Activated T-cell treated with anti-CD3 and anti-CD28 coated beads, Interleukin-2, amount 50 U/mL, for 4 hours (primary cell): ENCODE measurements around the gene TNFSF4. TPM values are rescaled to one million over a fixed set of nuclear protein-coding genes. Genes with fewer than 3 reads are reported as not detected.

ENCODE experiments used
- ATAC-seq, 2 donors: fragments of 200-7000 bp; cut with Tn5 transposase; one replicate each; pipeline ENCODE4 v1.10.0; 2021
- DNase-seq: peaks from one replicate; pipeline ENCODE4 v3.0.0-alpha.2; 2020
- H3K27me3 Mint-ChIP-seq: one replicate; pipeline ENCODE4 v1.8.0; 2021; ENCODE audit warnings: low read depth, mixed read lengths
- H3K36me3 Mint-ChIP-seq: one replicate; pipeline ENCODE4 v1.8.0; 2022; ENCODE audit warnings: mixed read lengths; ENCODE audit not compliant: insufficient read depth
- H3K4me1 Mint-ChIP-seq: one replicate; pipeline ENCODE4 v1.8.0; 2021; ENCODE audit warnings: low read depth, mixed read lengths
- H3K4me3 Mint-ChIP-seq: one replicate; pipeline ENCODE4 v1.8.0; 2021; ENCODE audit warnings: mild to moderate bottlenecking, moderate library complexity, mixed read lengths
- H3K9me3 Mint-ChIP-seq: one replicate; pipeline ENCODE4 v1.8.0; 2021; ENCODE audit warnings: mixed read lengths
- total RNA-seq, 3 donors: library from RNA; stranded (reverse); gene quantifications; one replicate each; pipeline ENCODE4 v1.2.1, GENCODE V29; 2021

Gene TNFSF4
- total RNA-seq, 3 donors from 2014 or later = 0.33 to 0.63 (median 0.63) TPM

GRCh38 chr1:173201969-173202368 is 5.2 kb downstream of the TNFSF4 start:
- H3K27me3 Mint-ChIP-seq = no peaks in the 10 kb centered on the region
- H3K4me3 Mint-ChIP-seq = no peak overlapping the region
- DNase-seq (no peak), ATAC-seq (no peak)
- no peaks in the 10 kb centered on the region for H3K9me3 Mint-ChIP-seq
- peaks cover 39% of the 10 kb centered on the region for H3K4me1 Mint-ChIP-seq
- H3K36me3 Mint-ChIP-seq = no peaks in the 10 kb centered on the region

- DNase-seq (no peak), ATAC-seq (peak; percentile 76 to 84)
- Mint-ChIP-seq H3K9me3 (no peaks in the 10 kb centered on the region), H3K36me3 (peaks cover 5% of the 10 kb centered on the region), H3K27me3 (no peaks in the 10 kb centered on the region), H3K4me3 (no peak overlapping the region), H3K4me1 (peaks cover 10% of the 10 kb centered on the region)
Observed at GRCh38 chr1:173195596-173196088, 11.5 kb downstream of the TNFSF4 start.

- H3K4me3 Mint-ChIP-seq = no peak overlapping the region
- no peaks in the 10 kb centered on the region for H3K9me3 Mint-ChIP-seq
- DNase-seq (no peak), ATAC-seq (no peak)
- H3K27me3 Mint-ChIP-seq = no peaks in the 10 kb centered on the region
- peaks cover 10% of the 10 kb centered on the region for H3K4me1 Mint-ChIP-seq
- peaks cover 5% of the 10 kb centered on the region for H3K36me3 Mint-ChIP-seq
Observed at GRCh38 chr1:173193639-173194038, 13.5 kb downstream of the TNFSF4 start.

- ATAC-seq (no peak), DNase-seq (no peak)
- no peak overlapping the region for H3K4me3 Mint-ChIP-seq
- peaks cover 8% of the 10 kb centered on the region for H3K36me3 Mint-ChIP-seq
- peaks cover 8% of the 10 kb centered on the region for H3K4me1 Mint-ChIP-seq
- no peaks in the 10 kb centered on the region for H3K27me3 Mint-ChIP-seq
- H3K9me3 Mint-ChIP-seq = no peaks in the 10 kb centered on the region
Observed at GRCh38 chr1:173191011-173191705, 16.0 kb downstream of the TNFSF4 start.

GRCh38 chr1:173190101-173190936 is 16.8 kb downstream of the TNFSF4 start:
- Mint-ChIP-seq H3K9me3 (no peaks in the 10 kb centered on the region), H3K4me1 (peaks cover 1% of the 10 kb centered on the region), H3K36me3 (peaks cover 8% of the 10 kb centered on the region), H3K27me3 (no peaks in the 10 kb centered on the region), H3K4me3 (no peak overlapping the region)
- ATAC-seq (no peak), DNase-seq (no peak)

- Mint-ChIP-seq H3K4me1 (no peaks in the 10 kb centered on the region), H3K27me3 (no peaks in the 10 kb centered on the region), H3K4me3 (no peak overlapping the region), H3K9me3 (no peaks in the 10 kb centered on the region), H3K36me3 (peaks cover 10% of the 10 kb centered on the region)
- no peak for DNase-seq
- no peak for ATAC-seq
Observed at GRCh38 chr1:173187671-173188237, 19.4 kb downstream of the TNFSF4 start.

- Mint-ChIP-seq H3K4me1 (no peaks in the 10 kb centered on the region), H3K9me3 (no peaks in the 10 kb centered on the region), H3K36me3 (peaks cover 7% of the 10 kb centered on the region), H3K4me3 (no peak overlapping the region), H3K27me3 (no peaks in the 10 kb centered on the region)
- DNase-seq (no peak), ATAC-seq (no peak)
Observed at GRCh38 chr1:173181791-173182190, 25.3 kb downstream of the TNFSF4 start.

GRCh38 chr1:173176246-173176645 is 30.9 kb downstream of the TNFSF4 start:
- DNase-seq = no peak
- Mint-ChIP-seq H3K36me3 (peaks cover 8% of the 10 kb centered on the region), H3K4me3 (no peak overlapping the region), H3K9me3 (peaks cover 26% of the 10 kb centered on the region), H3K27me3 (no peaks in the 10 kb centered on the region), H3K4me1 (no peaks in the 10 kb centered on the region)
- no peak for ATAC-seq

- Mint-ChIP-seq H3K9me3 (peaks cover 31% of the 10 kb centered on the region), H3K36me3 (peaks cover 10% of the 10 kb centered on the region), H3K4me1 (no peaks in the 10 kb centered on the region), H3K4me3 (no peak overlapping the region), H3K27me3 (no peaks in the 10 kb centered on the region)
- no peak for DNase-seq
- ATAC-seq = no peak
Observed at GRCh38 chr1:173175514-173176145, 31.5 kb downstream of the TNFSF4 start.

- H3K4me3 Mint-ChIP-seq = no peak overlapping the region
- H3K27me3 Mint-ChIP-seq = no peaks in the 10 kb centered on the region
- DNase-seq = no peak
- peaks cover 35% of the 10 kb centered on the region for H3K9me3 Mint-ChIP-seq
- H3K36me3 Mint-ChIP-seq = peaks cover 10% of the 10 kb centered on the region
- ATAC-seq = no peak
- H3K4me1 Mint-ChIP-seq = no peaks in the 10 kb centered on the region
Observed at GRCh38 chr1:173173388-173173787, 33.7 kb downstream of the TNFSF4 start.

- H3K4me1 Mint-ChIP-seq = no peaks in the 10 kb centered on the region
- peaks cover 35% of the 10 kb centered on the region for H3K9me3 Mint-ChIP-seq
- peaks cover 9% of the 10 kb centered on the region for H3K36me3 Mint-ChIP-seq
- DNase-seq = no peak
- ATAC-seq = no peak
- H3K27me3 Mint-ChIP-seq = no peaks in the 10 kb centered on the region
- H3K4me3 Mint-ChIP-seq = no peak overlapping the region
Observed at GRCh38 chr1:173171152-173171551, 36.0 kb downstream of the TNFSF4 start.

GRCh38 chr1:173168941-173169340 is 38.2 kb downstream of the TNFSF4 start:
- no peak for ATAC-seq
- Mint-ChIP-seq H3K4me3 (no peak overlapping the region), H3K27me3 (no peaks in the 10 kb centered on the region), H3K36me3 (peaks cover 4% of the 10 kb centered on the region), H3K4me1 (no peaks in the 10 kb centered on the region), H3K9me3 (peaks cover 24% of the 10 kb centered on the region)
- DNase-seq = no peak

GRCh38 chr1:173164686-173165085 is 42.4 kb downstream of the TNFSF4 start:
- Mint-ChIP-seq H3K4me3 (no peak overlapping the region), H3K27me3 (no peaks in the 10 kb centered on the region), H3K4me1 (peaks cover 2% of the 10 kb centered on the region), H3K36me3 (no peaks in the 10 kb centered on the region), H3K9me3 (no peaks in the 10 kb centered on the region)
- DNase-seq = no peak
- no peak for ATAC-seq

- no peaks in the 10 kb centered on the region for H3K27me3 Mint-ChIP-seq
- H3K9me3 Mint-ChIP-seq = no peaks in the 10 kb centered on the region
- H3K4me3 Mint-ChIP-seq = no peak overlapping the region
- ATAC-seq (no peak), DNase-seq (no peak)
- H3K36me3 Mint-ChIP-seq = no peaks in the 10 kb centered on the region
- peaks cover 2% of the 10 kb centered on the region for H3K4me1 Mint-ChIP-seq
Observed at GRCh38 chr1:173164178-173164577, 43.0 kb downstream of the TNFSF4 start.
